T-helper 1 cell treated with Interleukin-12 subunit alpha and Interleukin-12 subunit beta and Interleukin-4 antibody, amounts not matched to agents 30 μg/mL and 1 μg/mL, for 36 hours (primary cell): Measurements from ENCODE around the gene GSTK1.
"Not testable (repeated sequence)": the region's sequence is repeated elsewhere in the genome, so short reads cannot be mapped to it uniquely, and the experiment has no call there.

Experiments used
- H3K27ac Mint-ChIP-seq: one replicate; pipeline ENCODE4 v1.8.0; 2021; ENCODE audit warnings: mild to moderate bottlenecking, mixed read lengths
- H3K27me3 Mint-ChIP-seq: one replicate; pipeline ENCODE4 v1.8.0; 2021; ENCODE audit warnings: low read depth, mixed read lengths
- H3K36me3 Mint-ChIP-seq: one replicate; pipeline ENCODE4 v1.8.0; 2021; ENCODE audit warnings: low read depth, mixed read lengths
- H3K4me1 Mint-ChIP-seq: one replicate; pipeline ENCODE4 v1.8.0; 2021; ENCODE audit warnings: low read depth, mixed read lengths
- H3K4me3 Mint-ChIP-seq: one replicate; pipeline ENCODE4 v1.8.0; 2021; ENCODE audit warnings: mild to moderate bottlenecking, moderate library complexity, mixed read lengths
- H3K9me3 Mint-ChIP-seq: one replicate; pipeline ENCODE4 v1.8.0; 2021; ENCODE audit warnings: mixed read lengths

Gene GSTK1

DNA sequence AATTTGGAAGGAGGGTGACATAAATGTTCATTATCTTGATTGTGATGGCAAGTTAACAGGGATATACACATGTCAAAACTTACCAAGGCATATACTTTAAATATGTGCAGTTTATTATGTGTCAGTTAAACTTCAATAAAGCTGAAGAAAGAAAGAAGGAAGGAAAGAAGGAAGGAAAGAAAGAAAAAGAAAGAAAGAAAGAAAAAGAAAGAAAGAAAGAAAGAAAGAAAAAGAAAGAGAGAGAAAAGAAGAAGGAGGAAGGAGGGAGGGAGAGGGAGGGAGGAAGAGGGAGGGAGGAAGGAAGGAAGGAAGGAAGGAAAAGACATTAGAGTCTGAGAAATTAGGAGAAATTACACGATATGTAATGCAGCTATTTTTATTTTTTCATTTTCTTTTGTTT lies 15.9 kb upstream of the GSTK1 start:
- no peak overlapping the region for H3K27ac Mint-ChIP-seq
- no peaks in the 10 kb centered on the region for H3K27me3 Mint-ChIP-seq
- peaks cover 39% of the 10 kb centered on the region for H3K36me3 Mint-ChIP-seq
- H3K4me3 Mint-ChIP-seq, result no peak overlapping the region
- H3K9me3 Mint-ChIP-seq, result peaks cover 49% of the 10 kb centered on the region
- peaks cover 73% of the 10 kb centered on the region for H3K4me1 Mint-ChIP-seq

- peaks cover 50% of the 10 kb centered on the region for H3K36me3 Mint-ChIP-seq
- peaks cover 62% of the 10 kb centered on the region for H3K9me3 Mint-ChIP-seq
- no peak overlapping the region for H3K4me3 Mint-ChIP-seq
- no peaks in the 10 kb centered on the region for H3K27me3 Mint-ChIP-seq
- H3K4me1 Mint-ChIP-seq, result peaks cover 78% of the 10 kb centered on the region
- peak overlapping the region; percentile 3 for H3K27ac Mint-ChIP-seq
These were observed 14.4 kb upstream of the GSTK1 start for GRCh38 chr7:143248761-143249354.

- Mint-ChIP-seq H3K9me3 (peaks cover 65% of the 10 kb centered on the region), H3K36me3 (peaks cover 52% of the 10 kb centered on the region), H3K27ac (peak overlapping the region; percentile 73), H3K27me3 (no peaks in the 10 kb centered on the region), H3K4me1 (peaks cover 76% of the 10 kb centered on the region), H3K4me3 (peak overlapping the region; percentile 43)
These were observed 13.0 kb upstream of the GSTK1 start for GRCh38 chr7:143250199-143250598.

GRCh38 chr7:143250822-143251221 lies 12.4 kb upstream of the GSTK1 start:
- H3K9me3 Mint-ChIP-seq, result peaks cover 61% of the 10 kb centered on the region
- H3K4me3 Mint-ChIP-seq, result peak overlapping the region; percentile 30
- H3K27me3 Mint-ChIP-seq, result no peaks in the 10 kb centered on the region
- peaks cover 76% of the 10 kb centered on the region for H3K4me1 Mint-ChIP-seq
- H3K27ac Mint-ChIP-seq, result peak overlapping the region; percentile 73
- peaks cover 48% of the 10 kb centered on the region for H3K36me3 Mint-ChIP-seq

DNA sequence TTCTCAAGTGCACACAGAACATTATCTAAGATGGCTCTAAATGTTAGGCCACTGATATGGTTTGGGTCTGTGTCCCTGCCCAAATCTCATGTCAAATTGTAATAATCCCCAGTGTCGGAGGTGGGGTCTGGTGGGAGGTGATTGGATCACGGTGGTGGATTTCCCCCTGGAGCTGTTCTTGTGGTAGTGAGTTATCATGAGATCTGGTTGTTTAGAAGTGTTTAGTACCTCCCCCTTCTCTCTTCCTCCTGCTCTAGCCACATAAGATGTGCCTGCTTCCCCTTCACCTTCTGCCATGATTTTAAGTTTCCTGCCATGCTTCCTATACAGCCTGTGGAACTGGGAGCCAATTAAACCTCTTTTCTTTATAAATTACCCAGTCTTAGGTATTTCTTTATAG lies 11.2 kb upstream of the GSTK1 start:
- H3K4me1 Mint-ChIP-seq, result peaks cover 75% of the 10 kb centered on the region
- no peaks in the 10 kb centered on the region for H3K27me3 Mint-ChIP-seq
- H3K4me3 Mint-ChIP-seq, result peak overlapping the region; percentile 23
- H3K36me3 Mint-ChIP-seq, result peaks cover 42% of the 10 kb centered on the region
- H3K9me3 Mint-ChIP-seq, result peaks cover 55% of the 10 kb centered on the region
- peak overlapping the region; percentile 73 for H3K27ac Mint-ChIP-seq

GRCh38 chr7:143255564-143255963 lies 7.7 kb upstream of the GSTK1 start:
- H3K27ac Mint-ChIP-seq, result peak overlapping the region; percentile 2
- H3K27me3 Mint-ChIP-seq, result no peaks in the 10 kb centered on the region
- H3K36me3 Mint-ChIP-seq, result peaks cover 25% of the 10 kb centered on the region
- no peak overlapping the region for H3K4me3 Mint-ChIP-seq
- peaks cover 29% of the 10 kb centered on the region for H3K9me3 Mint-ChIP-seq
- H3K4me1 Mint-ChIP-seq, result peaks cover 72% of the 10 kb centered on the region

DNA sequence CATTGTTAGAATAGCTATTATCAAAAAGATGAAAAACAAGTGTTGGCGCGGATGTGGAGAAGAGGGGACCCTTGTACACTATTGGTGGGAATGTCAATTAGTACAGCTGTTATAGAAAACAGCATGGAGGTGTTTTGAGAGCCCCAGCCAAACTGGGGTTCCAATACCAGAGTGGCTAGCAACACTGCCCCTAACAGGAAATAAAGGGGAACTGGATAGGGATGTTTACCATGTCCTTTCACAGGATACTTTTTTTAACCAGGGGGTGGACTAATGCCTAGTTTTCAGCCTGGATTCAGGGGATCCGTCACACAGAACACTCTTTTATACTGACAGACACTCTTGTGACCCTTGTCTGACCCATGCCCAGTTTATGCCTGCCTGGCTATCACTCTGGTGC lies 6.9 kb upstream of the GSTK1 start:
- H3K27ac Mint-ChIP-seq, result no peak overlapping the region
- peaks cover 69% of the 10 kb centered on the region for H3K4me1 Mint-ChIP-seq

DNA sequence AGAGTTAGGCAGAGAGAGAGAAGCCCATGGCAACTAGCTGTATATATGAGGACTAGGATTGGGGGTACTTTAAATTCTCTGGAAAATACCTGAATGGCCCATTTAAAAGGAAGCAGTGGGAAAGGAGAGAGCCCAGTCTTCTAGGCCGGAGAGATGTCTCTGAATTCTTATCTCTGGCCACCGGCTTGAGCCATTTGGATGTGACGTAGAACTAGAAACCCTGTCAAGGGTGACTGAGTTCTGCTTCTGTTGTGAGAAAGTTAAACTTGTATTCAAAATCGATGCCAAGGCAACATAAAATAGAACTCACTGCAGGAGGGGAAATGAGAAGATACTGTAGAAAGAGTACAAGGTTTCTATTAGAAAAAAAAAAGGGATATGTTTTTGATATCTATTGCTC lies 6.3 kb upstream of the GSTK1 start:
- no peak overlapping the region for H3K27ac Mint-ChIP-seq
- peaks cover 24% of the 10 kb centered on the region for H3K9me3 Mint-ChIP-seq
- peaks cover 65% of the 10 kb centered on the region for H3K4me1 Mint-ChIP-seq
- peaks cover 24% of the 10 kb centered on the region for H3K36me3 Mint-ChIP-seq
- H3K4me3 Mint-ChIP-seq, result no peak overlapping the region
- no peaks in the 10 kb centered on the region for H3K27me3 Mint-ChIP-seq

More for the DNA sequence above, 6.9 kb upstream of the GSTK1 start:
- Mint-ChIP-seq H3K9me3 (peaks cover 29% of the 10 kb centered on the region), H3K36me3 (peaks cover 23% of the 10 kb centered on the region), H3K27me3 (no peaks in the 10 kb centered on the region), H3K4me3 (no peak overlapping the region)

DNA sequence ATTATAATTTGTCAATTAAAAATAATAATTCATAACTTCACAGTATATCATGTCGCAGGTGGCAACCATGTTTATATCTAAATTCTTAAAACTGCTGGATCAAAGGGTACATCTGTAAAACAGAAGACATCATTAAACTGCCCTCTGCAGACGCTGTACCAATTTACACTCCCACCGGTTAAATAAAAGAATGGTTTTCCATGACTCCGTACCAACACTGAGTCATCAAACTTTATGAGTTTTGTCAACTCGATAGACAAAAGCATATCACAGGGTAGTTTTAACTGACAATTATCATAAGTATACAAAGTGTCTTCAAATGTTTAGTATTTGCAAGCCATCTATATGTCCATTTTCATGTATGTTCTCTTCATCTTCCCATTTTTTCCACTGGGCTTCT lies 5.7 kb upstream of the GSTK1 start:
- Mint-ChIP-seq H3K4me3 (no peak overlapping the region), H3K4me1 (peaks cover 62% of the 10 kb centered on the region), H3K36me3 (peaks cover 19% of the 10 kb centered on the region), H3K27ac (no peak overlapping the region), H3K27me3 (no peaks in the 10 kb centered on the region), H3K9me3 (peaks cover 18% of the 10 kb centered on the region)

- H3K27ac Mint-ChIP-seq, result peak overlapping the region; percentile 92
- peaks cover 14% of the 10 kb centered on the region for H3K36me3 Mint-ChIP-seq
- no peaks in the 10 kb centered on the region for H3K27me3 Mint-ChIP-seq
- peaks cover 6% of the 10 kb centered on the region for H3K9me3 Mint-ChIP-seq
- H3K4me3 Mint-ChIP-seq, result peak overlapping the region; percentile 74
- peaks cover 56% of the 10 kb centered on the region for H3K4me1 Mint-ChIP-seq
These were observed 4.4 kb upstream of the GSTK1 start for GRCh38 chr7:143258831-143259230.

DNA sequence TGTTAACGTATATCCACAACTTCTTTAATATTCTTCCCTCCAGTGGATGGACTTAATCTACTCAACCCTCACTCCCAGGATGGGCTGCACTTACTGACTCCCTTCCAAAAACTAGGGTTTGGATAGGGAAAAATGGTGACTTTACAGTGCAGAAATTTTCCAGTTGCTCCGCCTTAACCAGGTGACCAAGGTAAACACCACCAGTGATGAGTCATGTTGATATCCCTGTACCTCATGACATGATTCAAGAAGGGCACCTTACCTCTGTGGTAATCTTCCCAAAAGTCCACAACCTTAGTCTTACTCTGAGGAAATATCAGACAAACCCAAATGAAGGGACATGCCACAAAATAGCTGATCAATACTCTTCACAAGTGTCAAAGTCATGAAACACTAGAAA lies 3.5 kb upstream of the GSTK1 start:
- H3K36me3 Mint-ChIP-seq, result peaks cover 17% of the 10 kb centered on the region
- peak overlapping the region; percentile 5 for H3K4me3 Mint-ChIP-seq
- H3K4me1 Mint-ChIP-seq, result peaks cover 57% of the 10 kb centered on the region
- no peaks in the 10 kb centered on the region for H3K27me3 Mint-ChIP-seq
- H3K27ac Mint-ChIP-seq, result peak overlapping the region; percentile 27
- no peaks in the 10 kb centered on the region for H3K9me3 Mint-ChIP-seq

DNA sequence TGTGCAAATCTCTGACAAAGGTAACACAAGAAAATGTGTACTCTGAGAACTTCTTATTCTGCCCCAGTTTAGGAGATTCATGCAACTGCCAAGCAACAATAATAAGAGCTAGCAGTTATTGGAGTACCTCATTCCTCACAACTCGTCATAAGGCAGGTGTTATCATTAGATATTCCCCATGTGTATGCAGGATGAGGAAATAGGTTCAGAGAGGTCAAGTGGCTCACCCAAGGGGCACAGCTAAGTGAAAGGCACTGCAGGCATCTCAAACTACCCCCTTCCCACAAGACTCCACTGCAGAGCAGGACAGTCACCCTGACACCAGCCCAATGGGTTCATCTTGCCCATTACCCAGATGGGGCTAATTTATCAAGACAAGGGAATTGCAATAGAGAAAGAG lies 1.3 kb upstream of the GSTK1 start:
- Mint-ChIP-seq H3K4me3 (peak overlapping the region; percentile 71), H3K27ac (peak overlapping the region; percentile 70), H3K36me3 (peaks cover 27% of the 10 kb centered on the region), H3K9me3 (no peaks in the 10 kb centered on the region), H3K4me1 (peaks cover 51% of the 10 kb centered on the region), H3K27me3 (no peaks in the 10 kb centered on the region)

DNA sequence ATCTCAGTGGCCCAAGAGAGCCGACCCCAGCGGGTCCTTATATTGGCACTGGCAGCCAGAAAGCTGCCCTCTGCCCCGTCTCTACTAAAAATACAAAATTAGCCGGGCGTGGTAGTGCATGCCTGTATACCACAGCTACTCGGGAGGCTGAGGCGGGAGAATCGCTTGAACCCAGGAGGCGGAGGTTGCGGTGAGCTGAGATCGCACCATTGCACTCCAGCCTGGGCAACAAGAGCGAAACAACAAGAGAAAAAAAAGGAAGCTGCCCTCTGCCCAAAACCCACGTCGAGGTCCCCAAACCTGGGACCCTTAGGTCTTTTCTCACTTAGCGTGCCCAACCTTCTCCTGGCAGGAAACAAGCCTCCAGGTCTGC lies 941 bp downstream of the GSTK1 start:
- Mint-ChIP-seq H3K36me3 (peaks cover 42% of the 10 kb centered on the region), H3K4me1 (peaks cover 51% of the 10 kb centered on the region), H3K4me3 (peak overlapping the region; percentile 97), H3K27ac (peak overlapping the region; percentile 90)
- not testable (repeated sequence) for H3K9me3 Mint-ChIP-seq, H3K27me3 Mint-ChIP-seq

DNA sequence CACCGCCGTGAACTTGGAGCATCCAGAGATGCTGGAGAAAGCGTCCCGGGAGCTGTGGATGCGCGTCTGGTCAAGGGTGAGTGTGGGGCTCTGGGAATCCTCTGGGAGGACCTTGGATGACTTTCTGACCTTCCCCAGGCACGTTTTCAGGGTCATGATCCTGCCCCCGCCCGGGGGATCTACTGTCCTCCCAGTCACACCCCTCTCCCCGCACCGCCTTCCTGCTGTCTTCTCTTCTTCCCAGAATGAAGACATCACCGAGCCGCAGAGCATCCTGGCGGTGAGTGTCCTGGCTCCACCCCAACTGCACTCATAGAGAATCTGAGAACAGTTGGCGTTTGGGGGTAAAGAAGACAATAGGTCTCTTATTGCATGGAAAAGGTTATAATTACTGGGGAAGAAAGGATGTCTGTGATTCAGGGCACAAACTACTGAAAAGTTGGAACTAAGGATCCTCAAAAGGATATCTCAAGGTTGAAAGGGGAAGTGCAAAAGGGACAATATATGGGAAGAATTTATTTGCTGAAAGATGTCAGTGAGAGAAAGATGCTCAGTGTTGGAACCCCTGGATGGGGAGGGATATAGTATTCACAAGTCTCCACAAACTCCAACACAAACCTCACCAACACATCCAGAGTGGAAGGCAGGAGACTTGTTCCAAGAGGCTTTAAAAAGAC lies 1.9 kb downstream of the GSTK1 start:
- Mint-ChIP-seq H3K36me3 (peaks cover 51% of the 10 kb centered on the region), H3K4me1 (peaks cover 49% of the 10 kb centered on the region), H3K4me3 (peak overlapping the region; percentile 97), H3K27ac (peak overlapping the region; percentile 10), H3K27me3 (no peaks in the 10 kb centered on the region), H3K9me3 (no peaks in the 10 kb centered on the region)

DNA sequence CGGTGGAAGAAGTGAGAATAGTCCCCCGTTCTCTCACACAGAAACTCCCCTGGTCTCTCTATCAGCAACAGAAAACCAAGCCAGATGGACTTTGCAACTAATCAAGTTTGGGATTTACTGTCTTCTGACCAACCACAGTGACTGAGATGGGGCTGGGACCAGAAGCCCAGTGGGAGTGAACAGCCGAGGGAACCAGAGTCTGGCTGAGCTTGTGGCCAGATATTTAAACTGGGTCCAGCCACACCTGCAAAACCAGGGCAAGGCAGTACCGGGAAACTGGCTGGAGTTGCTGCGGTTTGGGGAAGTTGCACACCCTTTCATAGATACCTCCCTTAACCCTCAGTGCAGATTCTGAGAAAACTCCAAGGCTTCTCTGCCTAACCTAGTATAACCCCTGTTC lies 6.0 kb downstream of the GSTK1 start:
- H3K27me3 Mint-ChIP-seq, result no peaks in the 10 kb centered on the region
- peak overlapping the region; percentile 24 for H3K27ac Mint-ChIP-seq
- peaks cover 56% of the 10 kb centered on the region for H3K36me3 Mint-ChIP-seq
- peaks cover 43% of the 10 kb centered on the region for H3K4me1 Mint-ChIP-seq
- H3K4me3 Mint-ChIP-seq, result no peak overlapping the region
- H3K9me3 Mint-ChIP-seq, result no peaks in the 10 kb centered on the region
